DND-41 (cell line): ENCODE measurements around the gene PELI1.
"Not testable (repeated sequence)": the region's sequence is repeated elsewhere in the genome, so short reads cannot be mapped to it uniquely, and the experiment has no call there.

Source experiments
- CTCF ChIP-seq: IDR thresholded peaks from 2 replicates; pipeline ENCODE4 v1.5.1; 2012; ENCODE audit warnings: borderline replicate concordance, low read length, moderate library complexity, mild to moderate bottlenecking; ENCODE audit not compliant: poor library complexity, severe bottlenecking; ENCODE audit errors: extremely low read depth
- EZH2 ChIP-seq: IDR thresholded peaks from 3 replicates; pipeline ENCODE4 v1.6.1; 2012; ENCODE audit warnings: borderline replicate concordance, low read depth, mild to moderate bottlenecking, moderate library complexity, low read length, inconsistent platforms; ENCODE audit not compliant: severe bottlenecking

- not testable (repeated sequence) for TF ChIP-seq CTCF, EZH2
Observed at GRCh38 chr2:64102736-64103135, 41.5 kb downstream of the PELI1 start.
